ENCODE data around the gene RGL2. TPM values are rescaled to one million over a fixed set of nuclear protein-coding genes. Genes with fewer than 3 reads are reported as not detected.

The RGL2 gene
- total RNA-seq, 4 donors from 2014 or later, result 33.1 to 49.8 (median 43.7) TPM

DNA sequence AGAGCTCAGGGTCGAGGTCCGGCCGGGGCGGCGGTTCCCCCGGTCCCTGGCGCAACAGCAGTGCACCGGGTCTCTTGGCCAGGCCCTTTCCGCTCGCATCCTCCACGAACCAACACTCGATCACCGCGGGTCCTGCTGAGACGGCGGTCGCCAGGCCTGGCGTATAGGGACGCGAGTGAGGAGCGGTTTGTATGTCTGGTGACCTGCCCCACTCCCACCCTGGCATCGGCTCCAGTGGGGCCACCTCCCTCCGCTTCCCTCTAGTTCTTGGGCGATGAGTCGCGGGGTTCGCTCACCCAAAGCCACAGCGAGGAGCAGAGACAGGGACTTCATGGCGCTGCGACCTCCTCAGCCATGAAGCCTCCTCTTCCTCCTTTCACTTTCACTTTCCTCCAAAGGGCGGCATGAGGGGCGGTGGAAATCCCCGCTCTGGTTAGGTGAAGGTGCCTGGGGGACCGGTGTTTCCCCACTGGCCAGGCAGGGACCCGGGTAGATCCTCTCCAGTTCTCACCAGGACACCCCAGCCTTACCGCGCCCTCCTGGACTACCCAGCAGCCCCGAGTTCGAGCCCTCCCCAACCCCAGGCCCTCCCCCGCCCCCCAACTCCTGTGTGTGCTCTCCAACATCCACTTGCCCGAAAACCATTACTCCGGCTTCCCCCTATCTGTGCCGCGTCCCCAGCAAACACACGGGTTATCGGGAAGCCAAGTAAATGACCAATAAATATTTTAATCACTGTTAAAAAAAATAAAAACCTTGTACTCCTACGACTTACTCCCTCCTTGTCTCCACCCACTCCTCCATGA, 15.2 kb upstream of the RGL2 start, which contains the start of gene TAPBP:
Gene TAPBP (minus strand): TSS at position 370 of the 806 bp plus-strand sequence. CDS start 37 bp downstream, at position 333.
- peaks cover 0 to 62% (median 33%) of the 10 kb centered on the region in 4 donors for H3K4me1 ChIP-seq
- peak within 1 kb of the TSS; percentile 85 to 98 (median 95) for H3K27ac ChIP-seq
- 0 to 1% methylated on average over 36 to 46 of the region's 47 CpGs for WGBS, 2 donors
- H3K4me3 ChIP-seq, result peak within 1 kb of the TSS; percentile 68 to 88 (median 78)
- peaks cover 0 to 29% (median 4%) of the 10 kb centered on the region in 3 donors for H3K36me3 ChIP-seq
- TF ChIP-seq, protein P1, sequence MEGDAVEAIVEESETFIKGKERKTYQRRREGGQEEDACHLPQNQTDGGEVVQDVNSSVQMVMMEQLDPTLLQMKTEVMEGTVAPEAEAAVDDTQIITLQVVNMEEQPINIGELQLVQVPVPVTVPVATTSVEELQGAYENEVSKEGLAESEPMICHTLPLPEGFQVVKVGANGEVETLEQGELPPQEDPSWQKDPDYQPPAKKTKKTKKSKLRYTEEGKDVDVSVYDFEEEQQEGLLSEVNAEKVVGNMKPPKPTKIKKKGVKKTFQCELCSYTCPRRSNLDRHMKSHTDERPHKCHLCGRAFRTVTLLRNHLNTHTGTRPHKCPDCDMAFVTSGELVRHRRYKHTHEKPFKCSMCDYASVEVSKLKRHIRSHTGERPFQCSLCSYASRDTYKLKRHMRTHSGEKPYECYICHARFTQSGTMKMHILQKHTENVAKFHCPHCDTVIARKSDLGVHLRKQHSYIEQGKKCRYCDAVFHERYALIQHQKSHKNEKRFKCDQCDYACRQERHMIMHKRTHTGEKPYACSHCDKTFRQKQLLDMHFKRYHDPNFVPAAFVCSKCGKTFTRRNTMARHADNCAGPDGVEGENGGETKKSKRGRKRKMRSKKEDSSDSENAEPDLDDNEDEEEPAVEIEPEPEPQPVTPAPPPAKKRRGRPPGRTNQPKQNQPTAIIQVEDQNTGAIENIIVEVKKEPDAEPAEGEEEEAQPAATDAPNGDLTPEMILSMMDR (IDR thresholded peaks at IDR 0.05), result no peak
- peak in 1 of 2 donors; percentile 75 for TF ChIP-seq EP300 (IDR thresholded peaks at IDR 0.05)
- peak; percentile 28 to 49 for TF ChIP-seq POLR2A (IDR thresholded peaks at IDR 0.05)
- peak; percentile 36 to 40 for DNase-seq (ENCODE audit: low spot score in 2 of 2)
- H3K9me3 ChIP-seq, result no peaks in the 10 kb centered on the region
- no peaks in the 10 kb centered on the region for H3K27me3 ChIP-seq

DNA sequence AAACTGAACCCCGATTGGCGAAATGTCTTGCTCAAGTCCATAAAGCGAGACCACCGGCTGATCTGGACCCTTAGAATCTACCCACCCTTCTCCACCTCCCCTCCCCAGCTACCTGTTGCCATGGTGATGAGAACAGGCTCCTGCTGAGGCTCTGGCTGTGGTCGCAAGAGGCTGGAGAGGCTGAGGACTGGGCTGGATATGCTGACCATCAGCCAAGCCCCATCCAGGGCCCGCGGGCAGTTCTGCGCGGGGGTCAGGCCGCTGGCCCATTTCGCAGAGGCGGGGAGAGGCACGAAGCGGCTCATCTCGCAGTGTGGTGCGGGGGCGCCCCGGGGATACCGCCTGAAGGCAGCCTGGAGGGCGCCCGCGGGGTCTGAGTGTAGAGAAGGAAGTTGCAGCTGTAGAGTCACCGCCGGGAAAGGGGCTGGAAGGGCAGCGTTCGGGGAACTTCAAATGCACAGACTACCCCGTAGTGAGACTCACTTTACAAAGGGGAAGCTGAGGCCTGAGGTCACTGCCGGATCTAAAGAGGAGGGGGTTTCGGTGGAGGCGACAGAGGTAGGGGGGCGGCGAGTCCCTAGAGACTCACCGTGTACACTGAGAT, 14.5 kb upstream of the RGL2 start:
- WGBS, 2 donors, result 0% methylated on average over 32 to 33 of the region's 33 CpGs
- Histone ChIP-seq H3K4me1 (peaks cover 0 to 55% (median 29%) of the 10 kb centered on the region in 4 donors), H3K9me3 (no peaks in the 10 kb centered on the region), H3K36me3 (peaks cover 0 to 27% (median 0%) of the 10 kb centered on the region in 3 donors), H3K27me3 (no peaks in the 10 kb centered on the region), H3K4me3 (peak overlapping the region; percentile 68 to 88 (median 78)), H3K27ac (peak overlapping the region; percentile 85 to 98 (median 95))
- TF ChIP-seq, protein P1 (IDR thresholded peaks at IDR 0.05), result no peak
- TF ChIP-seq EP300 (IDR thresholded peaks at IDR 0.05) (no peak), POLR2A (IDR thresholded peaks at IDR 0.05) (no peak)
- DNase-seq (ENCODE audit: low spot score in 2 of 2), result peak; percentile 34 to 44

DNA sequence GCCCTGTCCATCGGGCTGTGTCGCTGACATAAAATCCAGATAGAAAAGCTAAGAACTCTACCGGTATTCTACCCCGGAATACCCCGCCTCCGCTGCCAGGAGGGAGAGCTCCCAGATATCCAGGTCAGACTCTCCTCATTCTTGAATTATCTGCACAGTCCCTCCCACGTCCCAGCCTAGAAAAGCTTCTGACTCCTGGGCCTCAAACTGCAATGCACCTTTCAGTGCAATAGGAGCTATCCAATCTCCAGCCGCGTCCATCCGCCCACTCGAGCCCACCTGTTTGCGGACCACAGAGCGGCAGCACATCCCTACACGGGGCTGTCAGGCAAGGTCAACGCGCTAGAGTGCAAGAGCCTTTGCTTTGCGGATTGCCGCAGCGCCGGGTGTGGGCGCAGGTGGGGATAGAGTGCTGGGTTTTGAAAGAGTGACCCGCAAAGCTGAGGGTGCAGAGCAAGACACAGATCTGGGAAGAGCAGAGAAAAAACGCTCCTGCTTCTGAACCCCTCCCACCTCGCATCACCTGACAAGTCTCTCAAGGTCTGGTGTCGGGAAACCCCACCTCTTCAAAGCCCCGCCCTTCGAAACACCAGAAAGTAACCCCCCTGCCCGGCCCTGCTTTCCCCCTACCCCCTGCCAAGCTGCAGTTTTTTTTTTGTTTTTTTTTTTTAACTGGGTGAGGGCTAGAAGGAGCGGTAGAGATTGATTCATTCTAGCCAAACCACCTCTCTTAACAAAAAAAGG, 13.8 kb upstream of the RGL2 start:
- no peaks in the 10 kb centered on the region for H3K27me3 ChIP-seq
- peak overlapping the region; percentile 85 to 98 (median 95) for H3K27ac ChIP-seq
- TF ChIP-seq POLR2A (IDR thresholded peaks at IDR 0.05), result no peak
- TF ChIP-seq, protein P1 (IDR thresholded peaks at IDR 0.05), result no peak
- TF ChIP-seq EP300 (IDR thresholded peaks at IDR 0.05), result no peak
- peaks cover 0 to 54% (median 29%) of the 10 kb centered on the region in 4 donors for H3K4me1 ChIP-seq
- H3K4me3 ChIP-seq, result peak overlapping the region; percentile 68 to 88 (median 78)
- peak; percentile 61 to 67 for DNase-seq (ENCODE audit: low spot score in 2 of 2)
- 6 to 10% methylated on average over 28 to 29 of the region's 29 CpGs for WGBS, 2 donors
- H3K9me3 ChIP-seq, result no peaks in the 10 kb centered on the region
- peaks cover 0 to 29% (median 0%) of the 10 kb centered on the region in 3 donors for H3K36me3 ChIP-seq

DNA sequence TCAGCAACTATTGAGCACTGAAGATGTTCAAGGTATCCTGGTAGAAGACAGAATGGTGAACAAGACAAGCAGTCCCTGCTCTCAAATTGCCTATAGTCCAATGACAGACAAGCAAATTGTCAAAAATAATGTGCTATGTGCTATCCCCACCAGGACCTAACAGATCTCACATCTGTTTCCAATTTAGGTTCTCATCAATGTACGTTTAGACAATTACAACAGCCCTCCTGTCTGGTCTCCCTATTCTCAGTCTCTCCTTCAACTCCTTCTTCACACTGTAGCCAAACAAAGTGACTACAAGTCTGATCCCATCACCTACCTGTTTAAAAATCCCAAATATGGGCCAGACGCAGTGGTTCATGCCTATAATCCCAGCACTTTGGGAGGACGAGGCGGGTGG, 7.6 kb upstream of the RGL2 start:
- Histone ChIP-seq H3K9me3 (no peaks in the 10 kb centered on the region), H3K27me3 (no peaks in the 10 kb centered on the region), H3K27ac (no peak overlapping the region), H3K36me3 (peaks cover 0 to 69% (median 13%) of the 10 kb centered on the region in 3 donors), H3K4me1 (peaks cover 0 to 21% (median 5%) of the 10 kb centered on the region in 4 donors), H3K4me3 (no peak overlapping the region)
- TF ChIP-seq, protein P1 (IDR thresholded peaks at IDR 0.05), result no peak
- TF ChIP-seq POLR2A (IDR thresholded peaks at IDR 0.05) (no peak), EP300 (IDR thresholded peaks at IDR 0.05) (no peak)
- DNase-seq (ENCODE audit: low spot score in 2 of 2), result no peak
- WGBS, 2 donors, result 83 to 85% methylated on average over 4 of the region's 4 CpGs

Measured in tibial nerve (tissue), 4 donors.